HG03378 (cell line): ENCODE data around the gene MYADML2.

Experiments
- ATAC-seq: cut with Tn5 transposase; IDR thresholded peaks from one replicate; pipeline ENCODE4 v1.9.1; 2021; ENCODE audit warnings: mild to moderate bottlenecking, moderate library complexity; ENCODE audit not compliant: unreplicated experiment

Gene MYADML2

DNA sequence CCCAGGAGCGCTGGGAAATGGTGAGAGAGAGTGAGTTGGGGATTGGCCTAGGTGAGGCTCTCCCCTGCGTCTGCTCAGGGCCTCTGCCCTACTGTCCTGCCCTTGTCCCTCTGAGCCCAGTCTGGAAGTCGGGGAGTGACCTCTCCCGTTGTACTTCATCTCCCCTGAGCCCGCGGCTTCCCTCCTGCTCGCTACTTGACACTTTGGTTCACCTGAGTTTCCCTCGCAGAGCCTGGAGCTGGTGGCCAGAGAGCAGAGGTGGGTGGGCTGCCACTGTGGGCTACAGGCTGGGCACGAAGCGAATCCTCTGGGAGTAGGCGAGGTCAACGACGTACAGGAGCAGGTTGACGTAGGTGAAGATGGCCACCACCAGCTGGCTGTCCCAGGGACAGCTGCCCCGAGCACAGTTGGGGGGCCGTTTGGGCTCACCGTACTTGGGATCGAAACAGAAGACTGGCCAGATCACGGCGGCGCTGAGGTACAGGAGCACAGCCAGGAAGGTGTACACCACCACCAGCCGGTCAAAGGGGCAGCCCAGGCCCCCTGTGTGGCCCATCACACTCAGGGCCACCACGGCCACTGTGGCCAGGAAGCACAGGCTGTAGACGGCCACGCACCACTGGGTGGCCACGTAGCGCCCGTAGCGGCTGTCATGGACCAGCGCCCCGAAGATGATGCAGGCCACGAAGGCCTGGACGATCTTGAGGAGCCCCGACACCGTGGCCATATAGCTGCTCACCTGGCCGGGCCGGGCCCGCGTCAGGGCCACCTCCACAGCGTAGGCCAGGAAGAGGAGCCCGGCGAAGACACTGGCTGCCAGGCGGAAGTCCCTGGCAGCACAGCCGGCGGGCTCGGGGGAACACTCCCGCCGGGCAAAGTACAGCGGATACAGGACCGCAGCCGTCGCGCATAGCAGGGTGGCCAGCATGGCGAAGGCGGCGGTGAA is 6.2 kb downstream of the MYADML2 start:
- ATAC-seq, result no peak

GRCh38 chr17:81939881-81940385 is 7.1 kb downstream of the MYADML2 start:
- ATAC-seq, result no peak

DNA sequence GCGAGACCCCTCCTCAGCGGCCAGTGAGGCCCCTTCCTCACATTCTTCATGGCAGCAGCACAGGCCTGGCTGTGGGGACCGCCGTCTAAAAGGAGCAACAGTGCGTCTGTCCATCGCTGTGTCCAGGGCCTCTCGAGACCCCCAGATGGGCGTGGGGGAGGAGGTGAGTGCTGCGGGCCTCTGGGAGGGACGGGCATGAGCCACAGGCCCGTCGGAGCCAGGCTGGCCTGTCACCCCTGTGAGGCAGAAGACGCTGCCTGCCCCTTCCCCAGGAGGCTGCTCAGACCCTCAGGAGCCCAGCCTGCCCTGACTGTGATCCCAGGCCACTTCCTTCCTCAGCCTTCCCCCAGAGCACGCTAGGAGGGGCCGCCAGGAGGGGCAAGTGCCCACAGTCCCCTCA is 7.8 kb downstream of the MYADML2 start:
- ATAC-seq, result no peak

DNA sequence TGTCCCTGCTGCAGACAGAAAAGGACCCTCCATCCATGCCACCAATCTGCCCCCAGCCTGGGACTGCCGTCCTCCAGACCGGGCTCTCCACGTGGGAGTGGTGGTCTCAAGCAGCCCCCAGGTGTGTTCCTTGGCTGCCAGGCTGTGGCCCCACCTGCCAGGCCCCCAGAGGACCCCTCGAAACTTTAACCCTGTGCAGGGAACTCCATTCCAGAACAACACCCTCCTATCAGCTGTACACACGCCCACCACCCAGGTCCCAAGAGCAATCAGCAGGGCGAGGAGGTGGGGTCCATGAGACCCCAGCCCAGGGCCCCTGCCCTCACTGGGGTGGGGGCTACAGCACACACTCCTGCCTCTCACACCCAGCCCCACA is 11.3 kb downstream of the MYADML2 start:
- no peak for ATAC-seq

DNA sequence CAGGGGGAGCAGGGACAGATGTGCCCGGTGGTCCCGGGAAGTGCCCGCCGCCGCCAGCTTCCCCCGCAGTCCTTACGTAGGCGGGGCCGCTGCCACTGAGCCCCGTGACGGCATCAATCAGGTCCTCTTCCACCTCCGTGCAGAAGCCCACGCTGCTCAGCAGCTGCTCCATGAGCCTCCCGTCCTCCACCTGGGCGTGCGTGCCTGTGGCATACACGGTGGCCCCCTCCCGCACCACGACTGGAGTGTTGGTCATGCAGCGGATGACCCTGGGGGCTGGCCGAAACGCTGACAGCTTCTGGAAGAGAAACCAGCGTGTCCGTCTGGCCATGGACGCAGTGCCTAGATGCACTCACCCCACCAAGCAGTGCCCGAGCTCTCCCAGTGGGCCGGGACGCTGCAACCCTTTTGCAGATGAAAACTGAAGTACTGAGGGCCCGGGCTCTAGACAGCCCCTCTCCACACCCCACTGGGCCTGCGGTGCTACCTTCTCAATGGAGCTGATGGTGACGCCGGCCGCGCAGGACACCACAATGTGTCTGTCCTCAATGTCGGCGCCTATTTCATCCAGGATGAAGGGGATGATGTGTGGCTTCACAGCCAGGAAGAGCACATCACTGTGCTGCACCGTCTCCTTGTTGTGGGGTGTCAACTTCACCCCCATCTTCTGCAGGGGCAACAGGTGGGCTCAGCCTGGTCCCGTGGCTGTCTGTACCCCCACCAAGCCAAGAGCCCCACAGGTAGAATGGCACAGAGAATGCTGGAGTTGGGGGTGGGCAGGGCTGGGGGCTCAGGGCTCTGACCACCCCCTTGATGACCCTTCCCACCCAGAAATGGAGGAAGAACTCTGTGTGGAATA is 12.0 kb downstream of the MYADML2 start:
- ATAC-seq, result no peak

DNA sequence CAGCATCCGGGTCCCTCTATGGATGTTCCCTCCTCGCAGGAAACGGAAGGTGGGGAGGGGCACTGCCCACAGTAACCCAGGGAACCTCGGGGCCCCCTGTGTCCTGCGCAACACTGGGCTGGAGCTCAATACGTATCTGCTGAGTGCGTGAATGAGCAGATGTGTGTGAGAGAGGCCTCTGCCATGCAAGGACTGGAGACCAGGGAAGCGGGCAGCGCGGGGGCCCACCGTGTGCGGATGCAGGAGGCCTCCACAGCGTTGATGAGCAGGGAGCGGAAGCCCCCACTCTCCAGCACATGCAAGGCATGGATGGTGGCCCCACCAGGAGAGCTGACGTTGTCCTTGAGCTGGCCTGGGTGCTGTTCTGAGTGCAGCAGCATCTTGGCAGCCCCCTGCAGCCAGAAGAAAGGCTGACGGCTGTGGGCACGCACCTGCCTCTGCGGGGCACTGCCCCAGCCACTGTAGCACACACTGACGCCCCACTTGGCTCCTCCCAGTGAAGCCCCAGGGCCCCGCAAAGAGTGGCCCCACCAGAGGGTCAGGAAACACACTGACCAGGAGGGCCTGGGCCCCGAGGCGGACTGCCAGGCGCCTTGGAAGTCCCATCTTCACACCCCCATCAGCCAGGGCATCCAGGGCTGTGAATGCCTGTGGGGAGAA is 12.8 kb downstream of the MYADML2 start:
- ATAC-seq, result no peak

- ATAC-seq, result no peak
Observed at GRCh38 chr17:81933178-81933699, 13.8 kb downstream of the MYADML2 start.

GRCh38 chr17:81932333-81932983 is 14.6 kb downstream of the MYADML2 start:
- ATAC-seq, result no peak

DNA sequence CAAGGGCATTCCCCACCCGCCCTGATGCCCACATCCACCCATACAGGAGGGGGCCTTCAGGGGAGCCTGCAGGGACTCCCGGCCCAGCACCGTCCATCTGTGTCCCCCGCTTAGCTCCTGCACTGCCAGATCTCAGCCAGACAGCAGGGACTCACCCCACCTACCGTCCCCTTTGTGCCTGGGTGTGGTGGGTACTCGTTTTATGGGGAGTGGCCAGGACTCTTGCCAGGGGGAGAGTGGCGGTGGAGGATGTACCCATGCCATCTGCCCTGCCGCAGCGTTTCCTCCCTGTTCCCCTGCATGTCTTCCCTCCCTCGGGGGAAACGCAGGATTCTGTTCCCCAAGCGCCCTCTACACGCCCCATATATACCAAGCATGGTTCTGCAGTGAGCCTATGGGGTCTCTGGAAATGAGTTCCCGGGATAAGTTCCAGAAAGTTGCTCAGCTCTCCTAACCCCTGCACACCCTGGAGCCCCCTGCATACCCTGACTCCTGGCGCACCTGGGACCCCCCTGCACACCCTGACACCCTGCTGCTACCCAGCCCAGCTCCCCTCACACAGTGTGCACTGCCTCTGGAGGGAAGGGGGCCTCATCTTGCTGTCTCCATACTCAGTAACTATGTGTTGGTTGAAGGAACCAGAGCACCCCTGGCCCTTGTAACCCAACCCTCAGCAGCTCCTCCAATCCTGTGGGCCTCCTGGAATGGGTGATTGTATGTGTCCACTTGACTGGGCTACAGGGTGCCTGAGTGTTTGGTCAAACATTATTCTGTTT is 15.3 kb downstream of the MYADML2 start:
- ATAC-seq, result no peak

DNA sequence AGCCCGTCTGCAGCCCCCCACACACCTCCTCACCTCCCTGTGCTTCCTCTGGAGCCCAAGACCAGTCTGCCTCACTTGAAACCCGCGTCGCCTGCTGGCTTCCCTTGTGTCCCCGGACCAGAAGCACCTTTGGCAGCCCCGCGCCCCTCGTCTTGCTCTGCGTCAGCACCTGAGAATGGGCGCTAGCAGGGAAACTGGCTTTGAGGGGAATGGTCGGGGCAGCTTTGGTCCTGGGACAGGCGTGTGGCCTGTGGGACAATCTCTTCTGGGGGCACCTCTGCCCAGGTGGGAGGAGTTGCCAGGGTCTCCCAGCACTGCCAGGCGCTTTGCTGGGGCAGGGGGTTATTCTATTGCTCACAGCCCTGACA is 15.9 kb downstream of the MYADML2 start:
- ATAC-seq, result no peak

DNA sequence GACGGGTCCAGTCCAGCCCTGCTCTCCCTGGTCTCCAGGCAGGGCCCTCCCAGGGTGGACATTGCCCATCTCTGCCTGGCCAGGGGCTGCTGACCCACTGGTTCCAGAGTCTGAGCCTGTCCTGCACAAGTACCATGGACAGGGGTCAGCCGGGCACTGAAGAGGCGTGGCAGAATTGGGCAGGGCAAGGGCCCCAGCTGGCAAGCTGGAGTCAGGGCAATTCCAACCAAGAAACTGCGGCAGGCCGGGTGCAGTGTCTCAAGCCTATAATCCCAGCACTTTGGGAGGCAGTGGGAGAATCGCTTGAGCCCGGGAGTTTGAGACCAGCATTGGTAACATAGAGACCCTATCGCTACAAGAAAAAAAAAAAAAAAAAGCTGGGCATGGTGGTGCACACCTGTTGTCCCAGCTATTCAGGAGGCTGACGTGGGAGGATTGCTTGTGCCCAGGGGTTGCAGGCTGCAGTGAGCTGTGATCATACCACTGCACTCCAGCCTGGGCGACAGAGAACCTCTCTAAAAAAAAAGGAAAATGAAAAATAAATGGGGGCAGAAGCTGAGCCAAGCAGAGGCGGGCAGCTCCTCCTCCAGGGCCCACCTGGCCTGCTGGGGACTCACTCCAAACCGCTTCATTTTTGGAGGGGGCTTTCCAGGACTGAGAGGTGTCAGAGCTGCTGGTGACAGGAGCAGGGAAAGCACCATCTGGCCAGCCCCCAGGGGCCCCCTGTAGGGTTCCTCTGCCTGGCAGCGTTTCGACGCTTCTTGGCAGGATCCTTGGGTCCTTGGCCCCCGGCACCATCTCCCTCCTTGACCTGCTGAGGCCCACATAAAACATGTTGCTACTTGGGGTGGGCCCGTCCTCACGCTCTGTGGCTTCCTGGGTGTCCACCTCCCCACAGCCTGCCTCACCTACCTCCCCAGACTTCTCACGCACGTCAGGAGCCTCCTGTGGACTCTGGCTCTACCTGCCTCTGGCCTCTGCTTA is 16.6 kb downstream of the MYADML2 start:
- ATAC-seq, result no peak

DNA sequence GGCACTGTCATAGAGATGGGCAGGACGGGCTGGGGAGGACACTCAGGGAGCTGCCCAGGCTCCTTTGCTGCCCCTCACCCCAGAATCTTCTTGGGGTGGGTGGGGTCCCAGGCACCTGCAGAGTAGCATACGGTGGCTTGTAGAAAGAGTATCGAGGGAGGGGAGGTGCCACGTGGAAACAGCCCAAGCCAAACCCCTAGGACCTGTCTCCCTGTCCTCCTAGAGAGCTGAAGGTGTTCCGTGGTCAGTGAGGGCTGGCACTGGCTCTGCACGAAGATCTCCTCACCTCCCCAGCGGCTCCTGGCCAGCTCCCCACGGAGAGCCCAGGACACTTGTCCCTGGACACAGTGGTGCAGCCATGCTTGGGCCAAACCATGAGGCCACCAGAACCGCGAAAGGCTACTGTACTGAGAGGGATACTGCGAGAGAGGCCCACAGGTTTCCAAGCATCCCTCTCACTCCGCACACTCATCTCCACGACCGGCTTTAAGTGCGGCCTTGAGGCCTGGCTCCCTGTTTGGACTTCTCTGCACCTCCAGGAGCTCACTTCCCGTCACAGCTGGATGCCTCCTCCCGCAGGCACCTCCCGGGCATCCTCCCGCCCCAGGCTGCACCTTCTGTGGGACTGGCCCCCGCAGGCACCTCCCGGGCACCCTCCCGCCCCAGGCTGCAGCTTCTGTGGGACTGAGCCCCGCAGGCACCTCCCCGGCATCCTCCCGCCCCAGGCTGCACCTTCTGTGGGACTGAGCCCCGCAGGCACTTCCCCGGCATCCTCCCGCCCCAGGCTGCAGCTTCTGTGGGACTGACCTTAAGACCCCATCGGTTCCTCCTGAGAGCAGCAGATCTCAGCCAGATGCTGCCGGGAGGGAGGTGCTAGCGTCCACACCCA is 17.5 kb downstream of the MYADML2 start:
- ATAC-seq, result no peak

- no peak for ATAC-seq
Observed at GRCh38 chr17:81928544-81929252, 18.3 kb downstream of the MYADML2 start.

DNA sequence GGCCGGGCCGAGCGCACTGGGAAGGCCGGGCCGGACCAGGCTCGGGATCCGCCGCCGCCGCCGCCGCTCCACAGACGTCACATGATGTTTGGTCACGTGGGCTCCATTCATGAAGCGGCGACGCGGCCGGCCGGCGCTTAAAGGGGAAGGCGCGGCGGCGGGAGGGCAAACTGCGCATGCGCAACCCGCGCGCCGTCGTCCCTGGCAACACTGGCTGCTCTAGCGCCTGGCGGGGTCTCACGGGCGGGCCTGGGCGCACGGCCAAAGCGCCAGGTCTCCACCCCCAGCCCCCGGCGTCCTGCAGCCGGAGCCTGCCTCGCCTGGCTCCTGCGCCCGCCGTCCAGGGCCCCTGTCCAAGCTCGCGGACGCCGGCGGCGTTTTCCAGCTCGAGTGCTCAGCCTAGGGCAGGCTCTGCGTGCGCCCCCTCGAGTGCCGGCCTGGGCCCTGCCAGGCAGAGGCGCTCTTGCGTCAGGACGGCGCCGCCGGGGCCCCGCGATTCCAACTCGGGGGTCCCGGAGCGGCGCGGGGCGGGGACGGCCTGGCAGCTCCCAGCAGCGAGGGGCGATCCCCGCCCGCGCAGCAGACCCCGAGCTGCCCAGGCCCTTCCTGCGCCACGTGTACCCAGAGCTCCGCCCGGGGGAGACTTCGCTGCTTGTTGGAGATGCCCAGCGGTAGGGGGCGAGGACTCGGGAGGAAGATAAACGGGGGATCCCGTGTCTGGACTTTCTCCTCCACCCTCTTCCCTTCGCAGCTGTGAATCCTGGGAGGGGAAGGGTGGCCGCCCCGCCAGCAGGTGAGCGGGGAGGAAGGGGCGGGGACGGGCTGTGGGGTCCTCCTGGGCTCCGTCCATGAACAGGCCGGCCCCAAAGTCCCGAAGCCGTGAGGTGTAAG is 19.1 kb downstream of the MYADML2 start, which contains the start of gene MAFG:
Gene MAFG, minus strand, starts transcription at position 83 of the 891 bp plus-strand sequence. CDS start 4,550 bp downstream, outside the sequence.
- peak; percentile 49 for ATAC-seq

GRCh38 chr17:81927152-81927652 is 19.8 kb downstream of the MYADML2 start:
- ATAC-seq, result no peak
